Measurements from ENCODE around the gene RGS6. TPM values are rescaled to one million over a fixed set of nuclear protein-coding genes. Genes with fewer than 3 reads are reported as not detected.

RGS6 gene
- total RNA-seq, 1 experiment from 2014 or later: not detected

- no peak for DNase-seq (ENCODE audit: unreplicated experiment)
- ChIA-PET CTCF (interaction anchor here (1.0 to 2.8 kb wide), 3 partner anchors 10 to 480 kb away, joined by 3 to 12 read pairs (median 9); no protein-coding TSS in a partner anchor), POLR2A (no interaction called here)
- no peak for TF ChIP-seq CTCF (IDR thresholded peaks at IDR 0.05; ENCODE audit: unreplicated experiment)
- H3K27ac Mint-ChIP-seq (ENCODE audit: low read depth, unreplicated experiment): no peak overlapping the region
- H3K27me3 Mint-ChIP-seq (ENCODE audit: insufficient read depth, unreplicated experiment): no peaks in the 10 kb centered on the region
- H3K9me3 Mint-ChIP-seq (ENCODE audit: unreplicated experiment): no peaks in the 10 kb centered on the region
- no peaks in the 10 kb centered on the region for H3K4me1 Mint-ChIP-seq (ENCODE audit: insufficient read depth, unreplicated experiment)
- H3K36me3 Mint-ChIP-seq (ENCODE audit: insufficient read depth, unreplicated experiment): no peaks in the 10 kb centered on the region
- H3K4me3 Mint-ChIP-seq (ENCODE audit: unreplicated experiment): no peak overlapping the region
- no TSS peak for BruUV-seq (replicated peaks)
- intact Hi-C loops (cut with micrococcal nuclease): no loop called here
Measured at GRCh38 chr14:72503271-72503670, 571.0 kb downstream of the RGS6 start.

- CTCF ChIA-PET: interaction anchor here (0.7 to 2.8 kb wide), 3 partner anchors 10 to 425 kb away, joined by 3 to 12 read pairs (median 9); no protein-coding TSS in a partner anchor
- no peak overlapping the region for H3K4me3 Mint-ChIP-seq (ENCODE audit: unreplicated experiment)
- H3K27me3 Mint-ChIP-seq (ENCODE audit: insufficient read depth, unreplicated experiment): no peaks in the 10 kb centered on the region
- H3K9me3 Mint-ChIP-seq (ENCODE audit: unreplicated experiment): no peaks in the 10 kb centered on the region
- no peaks in the 10 kb centered on the region for H3K4me1 Mint-ChIP-seq (ENCODE audit: insufficient read depth, unreplicated experiment)
- no peak for DNase-seq (ENCODE audit: unreplicated experiment)
- H3K36me3 Mint-ChIP-seq (ENCODE audit: insufficient read depth, unreplicated experiment): no peaks in the 10 kb centered on the region
- intact Hi-C loops (cut with micrococcal nuclease): no loop called here
- POLR2A ChIA-PET: interaction anchor here (0.6 kb wide), 1 partner anchor 600 kb away, joined by 5 read pairs; no protein-coding TSS in a partner anchor
- no TSS peak for BruUV-seq (replicated peaks)
- no peak for TF ChIP-seq CTCF (IDR thresholded peaks at IDR 0.05; ENCODE audit: unreplicated experiment)
- no peak overlapping the region for H3K27ac Mint-ChIP-seq (ENCODE audit: low read depth, unreplicated experiment)
Measured at GRCh38 chr14:72503696-72504368, 571.6 kb downstream of the RGS6 start.

- no TSS peak for BruUV-seq (replicated peaks)
- Mint-ChIP-seq H3K9me3 (ENCODE audit: unreplicated experiment) (no peaks in the 10 kb centered on the region), H3K4me3 (ENCODE audit: unreplicated experiment) (no peak overlapping the region), H3K36me3 (ENCODE audit: insufficient read depth, unreplicated experiment) (no peaks in the 10 kb centered on the region), H3K27ac (ENCODE audit: low read depth, unreplicated experiment) (no peak overlapping the region), H3K4me1 (ENCODE audit: insufficient read depth, unreplicated experiment) (no peaks in the 10 kb centered on the region), H3K27me3 (ENCODE audit: insufficient read depth, unreplicated experiment) (peaks cover 29% of the 10 kb centered on the region)
- DNase-seq (ENCODE audit: unreplicated experiment): no peak
- intact Hi-C loops (cut with micrococcal nuclease): loop anchor here (5.0 to 10.0 kb wide), 3 partner anchors 154 to 964 kb away; partner anchors contain the start of gene RBM25
- CTCF ChIA-PET: interaction anchor here (0.5 to 9.5 kb wide), 3 partner anchors 239 to 410 kb away, joined by 3 to 295 read pairs (median 4); no protein-coding TSS in a partner anchor
- no peak for TF ChIP-seq CTCF (IDR thresholded peaks at IDR 0.05; ENCODE audit: unreplicated experiment)
- POLR2A ChIA-PET: interaction anchor here (0.8 kb wide), 1 partner anchor 394 kb away, joined by 3 read pairs; no protein-coding TSS in a partner anchor
Measured at GRCh38 chr14:72510566-72510965, 578.3 kb downstream of the RGS6 start.

GRCh38 chr14:72512281-72512680 is 580.1 kb downstream of the RGS6 start:
- H3K4me3 Mint-ChIP-seq (ENCODE audit: unreplicated experiment): no peak overlapping the region
- no peaks in the 10 kb centered on the region for H3K36me3 Mint-ChIP-seq (ENCODE audit: insufficient read depth, unreplicated experiment)
- intact Hi-C loops (cut with micrococcal nuclease): loop anchor here (5.0 to 10.0 kb wide), 3 partner anchors 153 to 963 kb away; partner anchors contain the start of gene RBM25
- no peak for DNase-seq (ENCODE audit: unreplicated experiment)
- TF ChIP-seq CTCF (IDR thresholded peaks at IDR 0.05; ENCODE audit: unreplicated experiment): no peak
- peaks cover 29% of the 10 kb centered on the region for H3K27me3 Mint-ChIP-seq (ENCODE audit: insufficient read depth, unreplicated experiment)
- H3K4me1 Mint-ChIP-seq (ENCODE audit: insufficient read depth, unreplicated experiment): no peaks in the 10 kb centered on the region
- ChIA-PET CTCF (interaction anchor here (1.3 to 9.5 kb wide), 4 partner anchors 379 to 437 kb away, joined by 3 to 295 read pairs (median 98); no protein-coding TSS in a partner anchor), POLR2A (no interaction called here)
- no TSS peak for BruUV-seq (replicated peaks)
- H3K27ac Mint-ChIP-seq (ENCODE audit: low read depth, unreplicated experiment): no peak overlapping the region
- no peaks in the 10 kb centered on the region for H3K9me3 Mint-ChIP-seq (ENCODE audit: unreplicated experiment)

Data from MCF 10A (cell line).